ENCODE data around the gene GCLC.

- TF ChIP-seq, protein P1, sequence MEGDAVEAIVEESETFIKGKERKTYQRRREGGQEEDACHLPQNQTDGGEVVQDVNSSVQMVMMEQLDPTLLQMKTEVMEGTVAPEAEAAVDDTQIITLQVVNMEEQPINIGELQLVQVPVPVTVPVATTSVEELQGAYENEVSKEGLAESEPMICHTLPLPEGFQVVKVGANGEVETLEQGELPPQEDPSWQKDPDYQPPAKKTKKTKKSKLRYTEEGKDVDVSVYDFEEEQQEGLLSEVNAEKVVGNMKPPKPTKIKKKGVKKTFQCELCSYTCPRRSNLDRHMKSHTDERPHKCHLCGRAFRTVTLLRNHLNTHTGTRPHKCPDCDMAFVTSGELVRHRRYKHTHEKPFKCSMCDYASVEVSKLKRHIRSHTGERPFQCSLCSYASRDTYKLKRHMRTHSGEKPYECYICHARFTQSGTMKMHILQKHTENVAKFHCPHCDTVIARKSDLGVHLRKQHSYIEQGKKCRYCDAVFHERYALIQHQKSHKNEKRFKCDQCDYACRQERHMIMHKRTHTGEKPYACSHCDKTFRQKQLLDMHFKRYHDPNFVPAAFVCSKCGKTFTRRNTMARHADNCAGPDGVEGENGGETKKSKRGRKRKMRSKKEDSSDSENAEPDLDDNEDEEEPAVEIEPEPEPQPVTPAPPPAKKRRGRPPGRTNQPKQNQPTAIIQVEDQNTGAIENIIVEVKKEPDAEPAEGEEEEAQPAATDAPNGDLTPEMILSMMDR (IDR thresholded peaks at IDR 0.05) = no peak
- TF ChIP-seq POLR2A (IDR thresholded peaks at IDR 0.05) = no peak
Observed at GRCh38 chr6:53530780-53531386, 14.0 kb downstream of the GCLC start.

Measured in testis (tissue), 2 donors.